HepG2 (cell line): ENCODE results near the gene TBATA. TPM values are rescaled to one million over a fixed set of nuclear protein-coding genes. Genes with fewer than 3 reads are reported as not detected.

Experiments used
- ATAC-seq: fragments of 200-7000 bp; cut with Tn5 transposase; 3 replicates; pipeline ENCODE4 v1.9.1; 2020; ENCODE audit warnings: mild to moderate bottlenecking, moderate library complexity
- BruUV-seq: library from RNA; stranded (reverse); fragments of 400-500 nt; replicated peaks from 2 replicates; lab custom pipeline; 2021; lab: Mats Ljungman, UMichigan
- CTCF ChIA-PET: fragments of 300-600 bp; formaldehyde crosslinking; extraction: SDS; loops from one replicate; lab custom pipeline; 2021; ENCODE audit warnings: low total read pairs, inconsistent platforms, low intra/inter-chr PET ratio; lab: Yijun Ruan, JAX
- POLR2A ChIA-PET: fragments of 350-600 bp; sonication (Branson Sonifier 250); formaldehyde crosslinking; loops from one replicate; lab custom pipeline; 2020; ENCODE audit warnings: antibody characterized with exemption, inconsistent platforms; lab: Yijun Ruan, JAX
- DNase-seq: peaks from one replicate; pipeline ENCODE4 v3.0.0-alpha.2; 2015; ENCODE audit warnings: low spot score
- FAIRE-seq: peaks from 3 replicates; lab custom pipeline; 2011; peaks lifted over from hg19 to GRCh38; lab: Jason Lieb, UNC
- H2AFZ ChIP-seq: one replicate; pipeline ENCODE4 v1.6.1; 2011; ENCODE audit warnings: low read length, inconsistent platforms
- H3K27ac ChIP-seq: fragments of 300-600 bp; 3 replicates; pipeline ENCODE4 v1.8.0; 2011; ENCODE audit warnings: mixed run types, mild to moderate bottlenecking, mixed read lengths, low read length, inconsistent platforms; ENCODE audit not compliant: insufficient read depth; ENCODE audit errors: extremely low read length
- H3K27me3 ChIP-seq, 2 experiments: fragments of 200-600 bp in 1 of 2; 2 replicates in 1 of 2; 3 replicates in 1 of 2; pipeline versions ENCODE4 v1.6.0 to v1.8.0; 2011; ENCODE audit warnings: low read length in 2 of 2, mild to moderate bottlenecking in 2 of 2, moderate library complexity in 2 of 2, inconsistent platforms in 1 of 2; ENCODE audit not compliant: insufficient read depth in 2 of 2, control insufficient read depth in 1 of 2
- H3K36me3 ChIP-seq, 2 experiments: fragments of 200-600 bp in 1 of 2; replicated peaks in 1 of 2; 2 replicates in 1 of 2; 3 replicates in 1 of 2; pipeline versions ENCODE4 v1.5.1 to v1.8.0; 2011; ENCODE audit warnings: low read length in 2 of 2, inconsistent platforms in 1 of 2; ENCODE audit not compliant: insufficient read depth in 2 of 2, control insufficient read depth in 1 of 2
- H3K4me1 ChIP-seq: 2 replicates; pipeline ENCODE4 v1.5.1; 2012; ENCODE audit warnings: low read length, inconsistent platforms; ENCODE audit not compliant: insufficient read depth
- H3K4me2 ChIP-seq: 2 replicates; pipeline ENCODE4 v1.6.0; 2011; ENCODE audit warnings: low read depth, low read length, inconsistent platforms
- H3K4me3 ChIP-seq, 3 experiments: fragments of 200-600 bp in 1 of 3; sonication (generic), shearing (Covaris generic) in 1 of 3; replicated peaks in 1 of 3; 2 replicates each; pipeline ENCODE4 v1.5.1; 2011 to 2016; ENCODE audit warnings: low read length in 3 of 3, inconsistent platforms in 2 of 3, low read depth in 2 of 3, mild to moderate bottlenecking in 2 of 3, control low read depth in 1 of 3, mixed read lengths in 1 of 3; ENCODE audit not compliant: insufficient read depth in 1 of 3
- H3K79me2 ChIP-seq: one replicate; pipeline ENCODE4 v1.6.1; 2011; ENCODE audit warnings: low read length, inconsistent platforms; ENCODE audit not compliant: insufficient read depth
- H3K9ac ChIP-seq: 2 replicates; pipeline ENCODE4 v1.6.0; 2011; ENCODE audit warnings: mild to moderate bottlenecking, low read depth, low read length, inconsistent platforms; ENCODE audit not compliant: insufficient read depth
- H3K9me3 ChIP-seq: 2 replicates; pipeline ENCODE4 v1.5.1; 2012; ENCODE audit warnings: mild to moderate bottlenecking, low read length
- H4K20me1 ChIP-seq: 2 replicates; pipeline ENCODE4 v1.6.0; 2011; ENCODE audit warnings: inconsistent platforms, mild to moderate bottlenecking, low read length, moderate library complexity; ENCODE audit not compliant: insufficient read depth
- ATF7-NPFF ChIP-seq: sonication (generic); formaldehyde crosslinking; IDR thresholded peaks from 2 replicates; pipeline ENCODE4 v1.8.1; 2023; ENCODE audit warnings: mild to moderate bottlenecking, low read depth, missing genetic modification reagents, moderate library complexity
- E2F2 ChIP-seq: sonication (generic); formaldehyde crosslinking; IDR thresholded peaks from 2 replicates; pipeline ENCODE4 v1.4.0; 2020; ENCODE audit warnings: missing genetic modification reagents, borderline replicate concordance
- KDM3A ChIP-seq: IDR thresholded peaks from 2 replicates; pipeline ENCODE4 v1.6.1; 2018; ENCODE audit warnings: low read depth, missing compliant biosample characterization
- TP53 ChIP-seq: sonication (generic); formaldehyde crosslinking; conservative IDR thresholded peaks from 2 replicates; pipeline ENCODE4 v1.4.0; 2020; ENCODE audit warnings: missing genetic modification reagents
- ZNF263 ChIP-seq: sonication (generic); formaldehyde crosslinking; IDR thresholded peaks from 2 replicates; pipeline ENCODE4 v1.4.0; 2020; ENCODE audit warnings: missing genetic modification reagents
- ZNF33A ChIP-seq: sonication (generic); formaldehyde crosslinking; IDR thresholded peaks from 2 replicates; pipeline ENCODE4 v1.5.1; 2020; ENCODE audit warnings: missing genetic modification reagents, mild to moderate bottlenecking, moderate library complexity, borderline replicate concordance
- ZNF383 ChIP-seq: sonication (generic); formaldehyde crosslinking; IDR thresholded peaks from 2 replicates; pipeline ENCODE4 v1.4.0; 2020; ENCODE audit warnings: missing genetic modification reagents, mild to moderate bottlenecking, borderline replicate concordance
- WGBS: methylation state at CpG from one replicate; pipeline ENCODE4 v1.1.6; 2017; ENCODE audit warnings: low lambda C conversion rate; 5-methylcytosine and 5-hydroxymethylcytosine counted together
- in situ Hi-C: cut with HindIII; loops from 2 replicates; pipeline ENCODE4 v1.10.0; 2017; ENCODE audit warnings: low pct_unique_long_range_greater_than_20kb; ENCODE audit not compliant: extremely low pct_ligation_motif_present
- intact Hi-C: fragments of 100-400 bp; cut with micrococcal nuclease; formaldehyde crosslinking; loops from one replicate; pipeline ENCODE4 v1.10.0; 2022; ENCODE audit not compliant: unreplicated experiment
- polyA plus RNA-seq, 8 experiments: library from polyadenylated mRNA; depleted of rRNA in 3 of 8; stranded (reverse) in 7 of 8; unstranded in 1 of 8; fragments of >200 nt; fragmentation: Illumina TruSeq in 4 of 8; extraction: Trizol in 4 of 8; gene quantifications; 2 replicates each; pipeline versions ENCODE4 v1.2.1 to v1.2.3, GENCODE V29; 2011 to 2016; ENCODE audit warnings: low read depth in 4 of 8, missing spikeins in 1 of 8, mixed read lengths in 1 of 8; ENCODE audit not compliant: insufficient read depth in 1 of 8
- total RNA-seq, 5 experiments: library from RNA; depleted of rRNA; stranded (reverse); fragments of >200 nt; fragmentation: Illumina TruSeq; extraction: Trizol; gene quantifications; 2 replicates each; pipeline ENCODE4 v1.2.3, GENCODE V29; 2016; ENCODE audit warnings: low read depth in 1 of 5

TBATA gene
- total and polyA plus RNA-seq, 2 of the 13 experiments (the other 11 are each of a cell fraction or from before 2014, with no cell fraction given): not detected

- no peak for TF ChIP-seq E2F2
- TF ChIP-seq ATF7-NPFF (CRISPR knock-in tag): no peak
- TF ChIP-seq ZNF383 (CRISPR knock-in tag): no peak
- TF ChIP-seq ZNF33A (CRISPR knock-in tag): no peak
- no peak for TF ChIP-seq TP53 (CRISPR knock-in tag)
Observed at GRCh38 chr10:70778267-70778924, 6.8 kb downstream of the TBATA start (continued).

- BruUV-seq: no TSS peak
- DNase-seq (no peak), ATAC-seq (no peak), FAIRE-seq (no peak)
- Histone ChIP-seq H3K36me3 (no peaks in the 10 kb centered on the region), H3K9me3 (no peaks in the 10 kb centered on the region), H3K79me2 (no peaks in the 10 kb centered on the region), H3K27me3 (peaks cover 10 to 75% of the 10 kb centered on the region in 2 experiments; a peak in 4 of 5 replicates), H3K4me3 (no peak overlapping the region), H3K9ac (no peak overlapping the region), H2AFZ (no peak overlapping the region), H3K4me2 (no peak overlapping the region), H3K4me1 (no peaks in the 10 kb centered on the region; the same call in 1 of the 2 replicates), H4K20me1 (no peaks in the 10 kb centered on the region), H3K27ac (no peak overlapping the region)
- ChIA-PET POLR2A (no interaction called here), CTCF (no interaction called here)
- intact Hi-C loops: no loop called here
- in situ Hi-C loops: no loop called here
- TF ChIP-seq KDM3A (CRISPR knock-in tag): no peak
- 0 out of 2 replicates have a peak, but pooled peaks have one; percentile 22 for TF ChIP-seq ZNF263 (CRISPR knock-in tag)
- 36% methylated on average over 2 of the region's 18 CpGs for WGBS
Observed at GRCh38 chr10:70777063-70777875, 7.9 kb downstream of the TBATA start.
